K562 (cell line): ENCODE results near the gene CEP19. TPM values are rescaled to one million over a fixed set of nuclear protein-coding genes. Genes with fewer than 3 reads are reported as not detected.

Experiments used
- ARID2 ChIP-seq: fragments of 450-650 bp; IDR thresholded peaks from 2 replicates; pipeline ENCODE4 v1.6.1; 2017; ENCODE audit warnings: antibody characterized with exemption, mild to moderate bottlenecking
- CC2D1A ChIP-seq: fragments of 450-650 bp; IDR thresholded peaks from 2 replicates; pipeline ENCODE4 v1.6.1; 2017; ENCODE audit warnings: mild to moderate bottlenecking
- E2F6 ChIP-seq, 2 experiments: IDR thresholded peaks; 2 replicates each; pipeline ENCODE4 v1.6.1; 2011; ENCODE audit warnings: borderline replicate concordance in 1 of 2, control low read depth in 1 of 2, low read depth in 1 of 2, low read length in 1 of 2, mild to moderate bottlenecking in 1 of 2, mixed read lengths in 1 of 2, moderate library complexity in 1 of 2; ENCODE audit not compliant: insufficient read depth in 1 of 2, insufficient read length in 1 of 2, poor library complexity in 1 of 2, severe bottlenecking in 1 of 2; ENCODE audit errors: extremely low read depth in 1 of 2
- ELF1 ChIP-seq: fragments of 200-800 bp; sonication (Bioruptor generic); IDR thresholded peaks from 2 replicates; pipeline ENCODE4 v1.6.1; 2016; ENCODE audit warnings: missing genetic modification characterization, missing compliant biosample characterization
- RAD21 ChIP-seq, 2 experiments: fragments of 250-450 bp in 1 of 2; fragments of 450-650 bp in 1 of 2; sonication (Bioruptor Pico) in 1 of 2; formaldehyde crosslinking in 1 of 2; IDR thresholded peaks in 1 of 2; conservative IDR thresholded peaks in 1 of 2; 2 replicates each; pipeline versions ENCODE4 v1.4.0 to v1.8.0; 2020 to 2022; ENCODE audit warnings: mild to moderate bottlenecking in 2 of 2, moderate library complexity in 1 of 2
- REST ChIP-seq, 2 experiments: fragments of 450-650 bp; formaldehyde crosslinking in 1 of 2; IDR thresholded peaks; 2 replicates each; pipeline versions ENCODE4 v1.4.0 to v1.6.1; 2014 to 2020; ENCODE audit warnings: mild to moderate bottlenecking in 2 of 2, borderline replicate concordance in 1 of 2, low read depth in 1 of 2
- SP1 ChIP-seq: sonication (generic); formaldehyde crosslinking; IDR thresholded peaks from 2 replicates; pipeline ENCODE4 v1.8.1; 2022; ENCODE audit warnings: mild to moderate bottlenecking, missing genetic modification reagents
- polyA plus RNA-seq, 8 experiments: library from polyadenylated mRNA; depleted of rRNA in 4 of 8; stranded (reverse) in 5 of 8; unstranded in 3 of 8; fragments of >200 nt; fragmentation: Nextera tagmentation in 2 of 8; fragmentation: Illumina TruSeq in 1 of 8; extraction: Ambion mirVana in 2 of 8; extraction: Trizol in 1 of 8; gene quantifications; 2 replicates each; pipeline versions ENCODE4 v1.2.1 to v1.2.3, GENCODE V29; 2011 to 2014; ENCODE audit warnings: inconsistent platforms in 1 of 8, missing spikeins in 1 of 8
- total RNA-seq, 7 experiments: library from RNA; depleted of rRNA in 6 of 7; stranded (reverse); fragments of >200 nt in 6 of 7; fragmentation: Illumina TruSeq in 2 of 7; extraction: Trizol in 2 of 7; gene quantifications; 2 replicates each; pipeline versions ENCODE4 v1.2.1 to v1.2.3, GENCODE V29; 2011 to 2021; ENCODE audit warnings: low replicate concordance in 1 of 7

CEP19 gene
- total and polyA plus RNA-seq, 9 of the 15 experiments (the other 6 are each of a cell fraction or from before 2014, with no cell fraction given), result 2.5 to 4.5 (median 3.7) TPM

- TF ChIP-seq REST (IDR thresholded peaks at IDR 0.05; ENCODE audit: borderline replicate concordance) (peak; percentile 93), REST (CRISPR knock-in tag; IDR thresholded peaks at IDR 0.05; ENCODE audit: low read depth) (no peak), ARID2 (0 out of 2 replicates have a peak, but pooled peaks have one; percentile 68), ELF1 (tag) (0 out of 2 replicates have a peak, but pooled peaks have one; percentile 24), CC2D1A (peak; percentile 47; the same call in 1 of the 2 replicates), RAD21 (CRISPR knock-in tag; conservative IDR thresholded peaks at IDR 0.05 in 1 of 2, IDR thresholded peaks at IDR 0.05 in 1 of 2) (peak; percentile 96 to 97), E2F6 (IDR thresholded peaks at IDR 0.05; ENCODE audit: borderline replicate concordance in 1 of 2, extremely low read depth in 1 of 2, insufficient read depth in 1 of 2, insufficient read length in 1 of 2, low read depth in 1 of 2, low read length in 1 of 2, poor library complexity in 1 of 2, severe bottlenecking in 1 of 2) (peak in 1 of 2 experiments; percentile 42), SP1 (peak; percentile 65; the same call in 1 of the 2 replicates)
These were observed 27.3 kb downstream of the CEP19 start (continued) for GRCh38 chr3:196684548-196685407.
